H1 (cell line): ENCODE results near the gene CLBA1. TPM values are rescaled to one million over a fixed set of nuclear protein-coding genes. Genes with fewer than 3 reads are reported as not detected.

Experiments
- CTCF ChIA-PET: fragments of 300-600 bp; sonication (Branson Sonifier 250); formaldehyde crosslinking; loops from one replicate; lab custom pipeline; 2021; ENCODE audit not compliant: partially characterized antibody; lab: Charles Lee
- POLR2A ChIA-PET: fragments of 300-600 bp; sonication (Branson Sonifier 250); formaldehyde crosslinking; loops from one replicate; lab custom pipeline; 2021; ENCODE audit warnings: inconsistent platforms; ENCODE audit not compliant: partially characterized antibody; lab: Charles Lee
- DNase-seq, 2 experiments: peaks; one replicate each; pipeline versions ENCODE4 v3.0.0 to v3.0.0-alpha.2; 2010 to 2022; ENCODE audit warnings: low spot score in 2 of 2, low read depth in 1 of 2, mixed read lengths in 1 of 2
- FAIRE-seq: peaks from 2 replicates; lab custom pipeline; 2011; peaks lifted over from hg19 to GRCh38; lab: Jason Lieb, UNC
- H2AFZ ChIP-seq: 2 replicates; pipeline ENCODE4 v1.8.1; 2012; ENCODE audit warnings: low read length, inconsistent platforms
- H2AK5ac ChIP-seq: 2 replicates; pipeline ENCODE4 v1.6.1; 2013; ENCODE audit warnings: low read depth, low read length
- H2BK120ac ChIP-seq: replicated peaks from 2 replicates; pipeline ENCODE3; 2013; ENCODE audit warnings: low read depth, low read length, inconsistent platforms
- H2BK12ac ChIP-seq: 2 replicates; pipeline ENCODE4 v1.6.1; 2013; ENCODE audit warnings: low read depth, low read length
- H2BK15ac ChIP-seq: 2 replicates; pipeline ENCODE4 v1.6.1; 2013; ENCODE audit warnings: low read length
- H2BK20ac ChIP-seq: 2 replicates; pipeline ENCODE4 v1.6.1; 2013; ENCODE audit warnings: low read length
- H2BK5ac ChIP-seq: 2 replicates; pipeline ENCODE4 v1.6.1; 2013; ENCODE audit warnings: low read depth, low read length
- H3K14ac ChIP-seq: 2 replicates; pipeline ENCODE4 v1.6.1; 2013; ENCODE audit warnings: inconsistent platforms; ENCODE audit not compliant: insufficient read length
- H3K18ac ChIP-seq: 2 replicates; pipeline ENCODE4 v1.6.1; 2013; ENCODE audit warnings: low read length; ENCODE audit errors: extremely low read depth
- H3K23ac ChIP-seq: 2 replicates; pipeline ENCODE4 v1.6.1; 2013; ENCODE audit warnings: inconsistent platforms; ENCODE audit not compliant: insufficient read length
- H3K23me2 ChIP-seq: 2 replicates; pipeline ENCODE4 v1.6.1; 2013; ENCODE audit warnings: low read depth, low read length
- H3K27ac ChIP-seq: 2 replicates; pipeline ENCODE4 v1.6.1; 2011; ENCODE audit warnings: low read depth, low read length, inconsistent platforms
- H3K27me3 ChIP-seq, 4 experiments: replicated peaks in 1 of 4; 1 replicate in 1 of 4; 2 replicates in 3 of 4; pipeline versions ENCODE4 v1.6.1 to v1.8.1; 2011 to 2013; ENCODE audit warnings: low read length in 3 of 4, mild to moderate bottlenecking in 3 of 4, inconsistent platforms in 2 of 4, mixed read lengths in 2 of 4, moderate library complexity in 1 of 4; ENCODE audit not compliant: control insufficient read depth in 3 of 4, insufficient read depth in 3 of 4; ENCODE audit errors: extremely low read depth in 1 of 4
- H3K36me3 ChIP-seq, 4 experiments: 2 replicates each; pipeline versions ENCODE4 v1.6.1 to v1.8.1; 2011 to 2013; ENCODE audit warnings: mild to moderate bottlenecking in 4 of 4, low read length in 3 of 4, moderate library complexity in 2 of 4, control low read depth in 1 of 4, inconsistent platforms in 1 of 4; ENCODE audit not compliant: insufficient read depth in 4 of 4, control insufficient read depth in 2 of 4
- H3K4ac ChIP-seq: replicated peaks from 2 replicates; pipeline ENCODE3; 2013; ENCODE audit warnings: low read length, low read depth, mixed read lengths, inconsistent platforms; ENCODE audit not compliant: insufficient read length
- H3K4me1 ChIP-seq, 4 experiments: replicated peaks in 1 of 4; 1 replicate in 1 of 4; 2 replicates in 3 of 4; pipeline versions ENCODE4 v1.6.1 to v1.8.1; 2011 to 2013; ENCODE audit warnings: low read length in 3 of 4, inconsistent platforms in 2 of 4, mixed read lengths in 1 of 4; ENCODE audit not compliant: insufficient read depth in 4 of 4, control insufficient read depth in 3 of 4
- H3K4me2 ChIP-seq, 2 experiments: 2 replicates each; pipeline versions ENCODE4 v1.6.1 to v1.8.1; 2011 to 2013; ENCODE audit warnings: low read depth in 2 of 2, low read length in 2 of 2, control low read depth in 1 of 2, inconsistent platforms in 1 of 2, mild to moderate bottlenecking in 1 of 2; ENCODE audit not compliant: insufficient read depth in 1 of 2
- H3K4me3 ChIP-seq, 4 experiments: fragments of 200-600, 300-600 bp in 1 of 4; sonication (generic), shearing (Covaris generic), sonication (Bioruptor Twin) in 1 of 4; 2 replicates each; pipeline versions ENCODE4 v1.5.1 to v1.8.1; 2011 to 2016; ENCODE audit warnings: low read length in 4 of 4, low read depth in 3 of 4, control low read depth in 2 of 4, inconsistent platforms in 2 of 4, mild to moderate bottlenecking in 2 of 4, mixed read lengths in 1 of 4, moderate library complexity in 1 of 4; ENCODE audit not compliant: insufficient read depth in 2 of 4; ENCODE audit errors: extremely low read depth in 1 of 4
- H3K56ac ChIP-seq: replicated peaks from 2 replicates; pipeline ENCODE3; 2013; ENCODE audit warnings: low read depth, mild to moderate bottlenecking, mixed read lengths, low read length, inconsistent platforms; ENCODE audit not compliant: insufficient read length
- H3K79me1 ChIP-seq: 2 replicates; pipeline ENCODE4 v1.6.1; 2013; ENCODE audit warnings: low read depth, low read length, control low read depth
- H3K79me2 ChIP-seq, 2 experiments: 2 replicates each; pipeline versions ENCODE4 v1.6.1 to v1.8.1; 2012 to 2013; ENCODE audit warnings: low read length in 2 of 2, mild to moderate bottlenecking in 2 of 2, inconsistent platforms in 1 of 2; ENCODE audit not compliant: insufficient read depth in 2 of 2, control insufficient read depth in 1 of 2
- H3K9ac ChIP-seq, 4 experiments: replicated peaks in 1 of 4; 1 replicate in 1 of 4; 2 replicates in 3 of 4; pipeline versions ENCODE4 v1.6.1 to v1.8.1; 2011 to 2013; ENCODE audit warnings: low read depth in 3 of 4, low read length in 3 of 4, control low read depth in 2 of 4, mild to moderate bottlenecking in 2 of 4, moderate library complexity in 2 of 4, inconsistent platforms in 1 of 4; ENCODE audit errors: extremely low read depth in 1 of 4
- H3K9me3 ChIP-seq, 2 experiments: 2 replicates each; pipeline versions ENCODE4 v1.6.1 to v1.8.1; 2012 to 2013; ENCODE audit warnings: mild to moderate bottlenecking in 2 of 2, moderate library complexity in 2 of 2, control low read depth in 1 of 2, inconsistent platforms in 1 of 2, low read depth in 1 of 2, low read length in 1 of 2, mixed read lengths in 1 of 2; ENCODE audit not compliant: insufficient read depth in 2 of 2
- H4K20me1 ChIP-seq, 2 experiments: replicated peaks in 1 of 2; 2 replicates each; pipeline versions ENCODE3 to v1.8.1; 2011 to 2013; ENCODE audit warnings: inconsistent platforms in 2 of 2, low read length in 2 of 2, mild to moderate bottlenecking in 1 of 2; ENCODE audit not compliant: insufficient read depth in 2 of 2, control insufficient read depth in 1 of 2
- H4K5ac ChIP-seq: 2 replicates; pipeline ENCODE4 v1.6.1; 2013; ENCODE audit warnings: low read length, low read depth, mixed read lengths, inconsistent platforms; ENCODE audit not compliant: insufficient read length
- H4K8ac ChIP-seq: 2 replicates; pipeline ENCODE4 v1.8.0; 2013; ENCODE audit warnings: mild to moderate bottlenecking, moderate library complexity, low read length, inconsistent platforms; ENCODE audit not compliant: insufficient read depth; ENCODE audit errors: extremely low read depth
- H4K91ac ChIP-seq: replicated peaks from 2 replicates; pipeline ENCODE3; 2013; ENCODE audit warnings: low read length, mixed read lengths, inconsistent platforms; ENCODE audit not compliant: insufficient read length
- ASH2L ChIP-seq: fragments of 200-600, 300-600 bp; sonication (generic); IDR thresholded peaks from one replicate; pipeline ENCODE4 v1.7.1; 2017; ENCODE audit warnings: low read length
- MAFK ChIP-seq: IDR thresholded peaks from 2 replicates; pipeline ENCODE4 v1.6.1; 2012; ENCODE audit warnings: low read depth, mild to moderate bottlenecking, improper control_type of control experiment, low read length
- ZNF274 ChIP-seq: IDR thresholded peaks from 2 replicates; pipeline ENCODE4 v1.7.0; 2012; ENCODE audit warnings: low read length, borderline replicate concordance; ENCODE audit errors: extremely low read depth
- WGBS, 2 experiments: shearing (Covaris generic) in 1 of 2; methylation state at CpG; one replicate each; pipeline versions ENCODE4 v1.1.6 to v1.1.7; 2013 to 2015; ENCODE audit warnings: low lambda C conversion rate in 2 of 2, mixed read lengths in 2 of 2, inconsistent platforms in 1 of 2, low coverage in 1 of 2, missing lambda C conversion rate in 1 of 2; ENCODE audit not compliant: insufficient replicate concordance in 2 of 2, insufficient coverage in 1 of 2, insufficient read length in 1 of 2; ENCODE audit errors: extremely low coverage in 1 of 2, missing lambda C conversion rate in 1 of 2; 5-methylcytosine and 5-hydroxymethylcytosine counted together
- polyA plus RNA-seq, 7 experiments: library from polyadenylated mRNA; depleted of rRNA in 3 of 7; stranded (reverse) in 5 of 7; unstranded in 2 of 7; fragments of >200 nt in 5 of 7; fragments of 200-250 nt in 2 of 7; gene quantifications; 1 replicate in 5 of 7; 2 replicates in 1 of 7; 4 replicates in 1 of 7; pipeline versions ENCODE4 v1.2.1 to v1.2.3, GENCODE V29; 2011 to 2013; ENCODE audit warnings: missing spikeins in 2 of 7, mixed read lengths in 2 of 7
- total RNA-seq: library from RNA; stranded (reverse); fragmentation: NEBNext Ultra II Directional; extraction: Animal tissue kit (Norgen Biotek cat#: 25700); gene quantifications from 2 replicates; pipeline ENCODE4 v1.2.1, GENCODE V29; 2021

CLBA1 gene
- total and polyA plus RNA-seq, 2 of the 8 experiments (the other 6 are each of a cell fraction or from before 2014, with no cell fraction given), result 1.6 to 2.4 TPM

- Histone ChIP-seq H2AFZ (no peak overlapping the region), H2BK5ac (no peak overlapping the region; the same call in 1 of the 2 replicates), H4K5ac (no peak overlapping the region), H3K14ac (no peak overlapping the region), H2AK5ac (no peak overlapping the region), H3K79me2 (no peaks in the 10 kb centered on the region), H3K23ac (no peak overlapping the region), H4K20me1 (no peaks in the 10 kb centered on the region), H3K4ac (no peak overlapping the region), H3K27me3 (peaks cover 0 to 13% (median 6%) of the 10 kb centered on the region in 4 experiments; a peak in 3 of 7 replicates), H3K4me3 (no peak overlapping the region), H3K56ac (no peak overlapping the region), H2BK120ac (no peak overlapping the region), H4K8ac (no peak overlapping the region), H3K23me2 (peaks cover 5% of the 10 kb centered on the region)
- FAIRE-seq, result no peak
- DNase-seq, result no peak
- TF ChIP-seq ASH2L (no peak), MAFK (no peak), ZNF274 (no peak)
- TF ChIP-seq, all 59 proteins: peak for 0
- Histone ChIP-seq H3K4me1 (peaks cover 0 to 25% (median 15%) of the 10 kb centered on the region in 4 experiments; a peak in 6 of 7 replicates), H3K36me3 (no peaks in the 10 kb centered on the region), H3K27ac (no peak overlapping the region), H4K91ac (no peak overlapping the region), H3K9ac (no peak overlapping the region), H2BK12ac (no peak overlapping the region), H3K4me2 (no peak overlapping the region), H3K79me1 (no peaks in the 10 kb centered on the region), H3K9me3 (no peaks in the 10 kb centered on the region), H2BK20ac (no peak overlapping the region), H3K18ac (no peak overlapping the region), H2BK15ac (no peak overlapping the region)
- WGBS, 2 experiments, result 81% methylated on average over 12 of the region's 13 CpGs; no CpG with 5 or more reads in 1 of the 2 experiments
- ChIA-PET POLR2A (no interaction called here), CTCF (interaction anchor here (2.1 to 11.5 kb wide), 3 partner anchors 10 to 79 kb away, joined by 7 to 161 read pairs (median 24); no protein-coding TSS in a partner anchor)
Observed at GRCh38 chr14:104965561-104966231, 19.9 kb upstream of the CLBA1 start.
